ENCODE data around the gene SGK2. TPM values are rescaled to one million over a fixed set of nuclear protein-coding genes. Genes with fewer than 3 reads are reported as not detected.

Gene SGK2
- total RNA-seq, 1 donor from 2014 or later = 0.85 TPM

- no peak for DNase-seq (ENCODE audit: low spot score)
- TF ChIP-seq CTCF (IDR thresholded peaks at IDR 0.05; ENCODE audit: unreplicated experiment) = no peak
- peaks cover 29% of the 10 kb centered on the region for H3K36me3 Mint-ChIP-seq (ENCODE audit: low read depth, unreplicated experiment)
- peaks cover 7% of the 10 kb centered on the region for H3K9me3 Mint-ChIP-seq (ENCODE audit: unreplicated experiment)
- H3K4me1 Mint-ChIP-seq (ENCODE audit: unreplicated experiment) = peaks cover 6% of the 10 kb centered on the region
- H3K27me3 Mint-ChIP-seq (ENCODE audit: unreplicated experiment) = peaks cover 16% of the 10 kb centered on the region
- H3K4me3 Mint-ChIP-seq (ENCODE audit: unreplicated experiment) = no peak overlapping the region
- H3K27ac Mint-ChIP-seq (ENCODE audit: unreplicated experiment) = no peak overlapping the region
Observed at GRCh38 chr20:43543138-43543537, 15.7 kb upstream of the SGK2 start.

GRCh38 chr20:43544501-43544900 is 14.3 kb upstream of the SGK2 start:
- Mint-ChIP-seq H3K4me1 (ENCODE audit: unreplicated experiment) (peaks cover 6% of the 10 kb centered on the region), H3K4me3 (ENCODE audit: unreplicated experiment) (no peak overlapping the region), H3K36me3 (ENCODE audit: low read depth, unreplicated experiment) (peaks cover 32% of the 10 kb centered on the region), H3K9me3 (ENCODE audit: unreplicated experiment) (peaks cover 7% of the 10 kb centered on the region), H3K27me3 (ENCODE audit: unreplicated experiment) (peaks cover 8% of the 10 kb centered on the region), H3K27ac (ENCODE audit: unreplicated experiment) (peak overlapping the region; percentile 24)
- no peak for DNase-seq (ENCODE audit: low spot score)
- no peak for TF ChIP-seq CTCF (IDR thresholded peaks at IDR 0.05; ENCODE audit: unreplicated experiment)

GRCh38 chr20:43545837-43546578 is 12.8 kb upstream of the SGK2 start:
- H3K4me1 Mint-ChIP-seq (ENCODE audit: unreplicated experiment) = peaks cover 6% of the 10 kb centered on the region
- H3K27me3 Mint-ChIP-seq (ENCODE audit: unreplicated experiment) = peaks cover 8% of the 10 kb centered on the region
- peaks cover 29% of the 10 kb centered on the region for H3K36me3 Mint-ChIP-seq (ENCODE audit: low read depth, unreplicated experiment)
- no peak for TF ChIP-seq CTCF (IDR thresholded peaks at IDR 0.05; ENCODE audit: unreplicated experiment)
- H3K27ac Mint-ChIP-seq (ENCODE audit: unreplicated experiment) = no peak overlapping the region
- H3K9me3 Mint-ChIP-seq (ENCODE audit: unreplicated experiment) = peaks cover 7% of the 10 kb centered on the region
- no peak for DNase-seq (ENCODE audit: low spot score)
- peak overlapping the region; percentile 2 for H3K4me3 Mint-ChIP-seq (ENCODE audit: unreplicated experiment)

GRCh38 chr20:43548273-43548880 is 10.4 kb upstream of the SGK2 start:
- Mint-ChIP-seq H3K9me3 (ENCODE audit: unreplicated experiment) (peaks cover 7% of the 10 kb centered on the region), H3K4me3 (ENCODE audit: unreplicated experiment) (peak overlapping the region; percentile 18), H3K27ac (ENCODE audit: unreplicated experiment) (no peak overlapping the region), H3K27me3 (ENCODE audit: unreplicated experiment) (peaks cover 8% of the 10 kb centered on the region), H3K36me3 (ENCODE audit: low read depth, unreplicated experiment) (peaks cover 29% of the 10 kb centered on the region), H3K4me1 (ENCODE audit: unreplicated experiment) (peaks cover 12% of the 10 kb centered on the region)
- no peak for TF ChIP-seq CTCF (IDR thresholded peaks at IDR 0.05; ENCODE audit: unreplicated experiment)
- DNase-seq (ENCODE audit: low spot score) = no peak

Measured in endothelial cell (in vitro differentiated cells).